GM19239 (cell line): Measurements from ENCODE around the gene RIBC2.
"Not testable (repeated sequence)": the region's sequence is repeated elsewhere in the genome, so short reads cannot be mapped to it uniquely, and the experiment has no call there.

Experiments used
- DNase-seq: peaks from one replicate; pipeline ENCODE4 v3.0.0; 2011; ENCODE audit warnings: low spot score; ENCODE audit not compliant: insufficient read length
- FAIRE-seq: peaks from 2 replicates; lab custom pipeline; 2011; peaks lifted over from hg19 to GRCh38; lab: Jason Lieb, UNC

The RIBC2 gene

GRCh38 chr22:45423524-45423923 is 10.0 kb downstream of the RIBC2 start:
- no peak for FAIRE-seq

GRCh38 chr22:45424241-45424731 is 10.8 kb downstream of the RIBC2 start:
- no peak for DNase-seq
- FAIRE-seq: no peak

More at GRCh38 chr22:45423524-45423923, 10.0 kb downstream of the RIBC2 start:
- no peak for DNase-seq

DNA sequence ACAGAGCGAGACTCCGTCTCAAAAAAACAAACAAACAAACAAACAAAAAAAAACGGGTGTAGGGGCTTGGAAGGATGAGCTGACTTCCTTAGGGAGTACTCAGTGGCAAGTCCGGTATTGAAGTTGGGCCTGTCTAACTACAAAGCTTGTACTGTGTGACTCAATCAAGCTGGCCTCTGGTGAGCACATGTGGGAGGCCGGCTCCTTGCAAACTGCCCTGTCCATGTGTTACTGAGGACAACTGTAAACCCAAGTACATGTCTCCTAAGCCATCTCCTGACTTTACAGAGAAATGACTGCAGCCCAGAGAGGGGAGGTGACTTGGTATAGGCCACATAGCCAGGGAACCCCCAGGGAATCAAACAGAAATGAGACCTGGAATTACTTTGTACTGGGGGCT is 11.6 kb downstream of the RIBC2 start:
- DNase-seq (no peak), FAIRE-seq (no peak)

DNA sequence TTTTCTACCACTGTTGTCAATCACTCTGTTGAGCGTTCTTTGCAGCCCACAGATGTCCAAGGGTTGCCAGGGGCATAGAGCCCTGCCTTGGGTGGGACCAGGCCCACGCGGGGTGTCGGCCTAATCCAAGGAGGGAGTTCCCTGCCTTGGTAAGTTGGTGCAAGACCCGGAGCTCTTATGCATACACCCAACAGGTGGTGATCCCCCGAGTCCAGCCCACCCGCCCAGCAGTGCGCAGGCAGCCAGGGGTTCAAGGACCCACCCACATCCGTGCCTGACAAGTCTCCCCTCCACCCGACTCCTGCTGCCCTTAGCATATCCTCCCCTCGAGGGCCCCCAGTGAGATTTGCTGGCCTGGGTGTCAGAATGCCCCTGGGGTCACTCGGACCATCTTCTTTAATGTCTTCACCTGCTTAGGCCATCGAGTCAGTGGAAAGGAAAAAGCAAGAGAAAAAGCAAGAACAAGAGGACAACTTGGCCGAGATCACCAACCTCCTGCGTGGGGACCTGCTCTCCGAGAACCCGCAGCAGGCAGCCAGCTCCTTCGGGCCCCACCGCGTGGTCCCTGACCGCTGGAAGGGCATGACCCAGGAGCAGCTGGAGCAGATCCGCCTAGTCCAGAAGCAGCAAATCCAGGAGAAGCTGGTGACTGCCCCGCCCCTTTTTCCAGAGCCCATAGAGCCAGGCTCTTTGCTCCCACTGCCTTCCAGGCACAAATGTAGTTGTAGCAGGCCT is 12.2 kb downstream of the RIBC2 start:
- no peak for FAIRE-seq
- no peak for DNase-seq

DNA sequence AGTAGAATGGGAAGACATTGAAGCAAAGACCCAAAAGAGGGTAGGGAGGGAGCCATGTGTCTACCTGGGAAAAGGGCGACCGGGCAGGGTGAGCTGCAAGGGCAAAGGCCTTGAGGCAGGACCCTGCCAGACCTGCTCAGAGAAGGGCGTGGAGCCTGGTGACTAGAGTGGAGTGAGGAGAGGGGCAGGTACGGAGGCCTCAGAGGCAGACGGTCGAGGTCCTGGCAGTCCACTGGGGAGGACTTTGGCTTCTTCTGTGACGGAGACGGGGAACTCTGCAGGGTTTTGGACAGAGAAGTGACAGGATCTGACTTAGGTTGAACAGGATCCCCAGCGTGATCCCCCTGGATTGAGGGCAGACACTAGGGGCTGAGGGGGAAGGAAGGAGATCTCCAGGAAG is 12.9 kb downstream of the RIBC2 start:
- no peak for FAIRE-seq
- DNase-seq: no peak

GRCh38 chr22:45427114-45427513 is 13.6 kb downstream of the RIBC2 start:
- no peak for DNase-seq
- FAIRE-seq: no peak

DNA sequence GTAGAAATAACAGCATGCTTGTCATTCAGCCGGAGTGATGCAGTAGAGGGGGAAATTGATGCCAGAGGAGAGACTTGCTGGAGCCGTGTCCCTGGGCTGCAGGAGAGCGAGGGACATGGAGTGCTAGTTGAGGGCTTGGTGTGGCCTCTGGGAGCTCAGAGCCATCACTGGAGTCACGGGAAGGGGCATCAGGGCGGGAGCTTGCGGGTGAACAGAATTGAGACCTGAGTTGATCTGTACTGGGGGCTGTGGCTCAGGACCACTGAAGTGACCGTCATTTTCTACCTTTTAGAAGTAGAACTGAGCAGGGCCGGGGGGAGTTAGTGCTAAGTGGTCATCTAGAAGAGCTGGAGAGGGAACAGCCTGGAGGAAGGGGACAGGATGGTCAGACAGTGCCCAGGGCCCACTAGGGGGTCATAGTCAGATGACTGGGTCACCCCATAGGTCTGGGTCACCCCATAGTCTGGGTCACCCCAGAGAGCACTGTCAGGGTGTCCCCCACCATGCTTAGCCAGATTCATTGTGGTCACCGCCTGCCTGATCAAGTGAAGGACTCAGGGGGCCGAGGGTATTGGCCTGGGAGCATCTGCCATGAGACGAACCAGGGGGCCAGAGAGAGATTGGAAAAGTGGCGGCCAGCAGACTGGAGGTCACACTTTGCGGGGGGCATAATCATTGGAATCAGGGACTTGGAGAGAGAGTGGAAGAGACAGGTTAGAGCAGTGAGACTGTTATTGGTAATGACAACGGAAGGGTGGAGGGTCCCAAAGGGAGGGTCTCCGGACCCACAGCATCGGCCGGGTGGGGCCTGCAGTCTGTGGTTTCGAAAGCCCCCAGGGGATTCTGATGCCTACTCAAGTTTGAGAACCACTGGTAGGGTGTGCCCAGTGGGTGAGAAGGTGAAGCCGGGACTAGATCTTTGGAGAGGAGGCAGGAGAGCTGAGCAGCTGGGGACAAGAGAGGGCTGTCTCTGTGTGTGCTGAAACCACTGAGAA is 15.2 kb downstream of the RIBC2 start:
- no peak for FAIRE-seq
- no peak for DNase-seq

- DNase-seq (no peak), FAIRE-seq (no peak)
Observed at GRCh38 chr22:45429424-45429823, 15.9 kb downstream of the RIBC2 start.

DNA sequence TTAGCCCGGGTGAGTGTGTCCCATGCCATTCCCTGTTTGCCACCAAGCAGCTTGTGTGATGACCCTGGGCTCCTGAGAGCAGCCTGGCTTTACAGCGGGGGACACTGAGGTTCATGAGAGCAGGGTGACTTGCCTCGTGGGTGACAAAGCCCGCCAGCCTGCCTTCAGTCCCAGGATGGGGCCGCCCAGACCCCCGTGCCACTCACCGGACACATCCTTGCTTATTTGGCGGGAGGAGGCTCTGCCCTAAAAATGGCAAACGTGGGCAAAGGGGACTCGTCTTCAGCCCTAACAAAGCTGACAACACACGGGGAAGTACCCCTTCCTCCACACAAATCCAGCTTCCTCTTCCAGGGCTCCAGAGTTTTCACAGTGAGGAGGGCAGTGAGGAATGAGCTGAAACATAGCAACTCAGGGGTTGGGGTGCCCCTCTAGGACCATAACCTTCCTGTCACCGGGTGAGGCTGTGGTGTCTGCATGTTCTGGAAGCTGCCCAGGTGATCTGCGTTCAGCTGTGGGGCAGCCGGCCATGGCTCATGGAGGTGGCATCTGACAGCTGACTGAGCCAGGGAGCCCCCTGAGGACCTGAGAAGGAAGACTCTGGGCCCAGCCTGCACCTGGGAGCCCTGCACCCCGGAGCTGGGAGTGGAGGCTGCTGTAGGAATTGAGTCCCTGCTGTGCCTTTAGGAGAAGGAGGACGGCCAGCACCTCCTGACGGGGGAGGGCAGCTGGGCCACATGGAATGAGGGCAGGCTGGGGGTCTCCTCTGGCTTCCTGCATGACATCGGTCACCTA is 16.7 kb downstream of the RIBC2 start:
- FAIRE-seq: no peak
- DNase-seq: no peak

DNA sequence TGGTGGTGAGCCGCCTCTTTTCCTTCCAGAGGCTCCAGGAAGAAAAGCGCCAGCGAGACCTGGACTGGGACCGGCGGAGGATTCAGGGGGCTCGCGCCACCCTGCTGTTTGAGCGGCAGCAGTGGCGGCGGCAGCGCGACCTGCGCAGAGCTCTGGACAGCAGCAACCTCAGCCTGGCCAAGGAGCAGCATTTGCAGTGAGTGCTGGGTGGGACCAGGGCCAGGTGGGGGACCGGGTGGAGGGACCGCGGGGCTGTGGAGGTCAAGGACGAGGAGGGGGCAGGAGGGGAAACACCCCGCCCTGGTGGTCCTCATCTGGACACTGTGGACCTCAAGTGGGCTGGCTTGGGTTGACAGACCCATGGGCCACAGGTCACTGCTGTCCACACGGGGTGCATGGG is 17.4 kb downstream of the RIBC2 start:
- FAIRE-seq (no peak), DNase-seq (no peak)

- FAIRE-seq (no peak), DNase-seq (no peak)
Observed at GRCh38 chr22:45434981-45435380, 21.5 kb downstream of the RIBC2 start.

DNA sequence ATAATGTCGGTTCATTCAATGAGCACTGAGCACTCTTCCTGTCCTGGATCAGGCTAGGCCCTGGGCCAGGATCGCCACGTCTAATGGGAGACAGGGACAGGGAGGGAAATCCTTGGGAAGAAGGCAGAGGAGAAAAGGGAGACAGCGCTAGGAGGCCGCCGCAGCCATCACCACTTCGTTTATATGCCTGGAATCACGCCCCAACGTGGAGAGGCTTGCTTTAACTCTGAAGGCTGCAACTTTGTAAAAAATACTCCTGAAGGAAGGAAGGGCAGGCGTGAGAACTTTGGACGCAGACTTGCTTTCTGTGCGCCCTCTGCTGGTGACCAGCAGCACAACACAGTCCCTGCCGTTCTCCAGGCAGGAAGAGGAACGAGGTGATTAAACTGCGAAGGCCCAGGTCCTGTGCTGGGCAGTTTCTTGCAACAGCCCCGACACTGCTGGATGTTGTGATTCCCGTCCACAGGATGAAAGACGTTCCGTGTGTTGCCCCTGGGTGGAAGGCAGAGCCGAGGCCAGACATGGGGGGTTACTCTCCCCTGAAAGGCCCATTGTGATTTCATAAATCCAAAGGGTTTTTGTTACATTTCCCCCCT is 22.1 kb downstream of the RIBC2 start:
- DNase-seq (peak; percentile 94), FAIRE-seq (peak; percentile 97)

DNA sequence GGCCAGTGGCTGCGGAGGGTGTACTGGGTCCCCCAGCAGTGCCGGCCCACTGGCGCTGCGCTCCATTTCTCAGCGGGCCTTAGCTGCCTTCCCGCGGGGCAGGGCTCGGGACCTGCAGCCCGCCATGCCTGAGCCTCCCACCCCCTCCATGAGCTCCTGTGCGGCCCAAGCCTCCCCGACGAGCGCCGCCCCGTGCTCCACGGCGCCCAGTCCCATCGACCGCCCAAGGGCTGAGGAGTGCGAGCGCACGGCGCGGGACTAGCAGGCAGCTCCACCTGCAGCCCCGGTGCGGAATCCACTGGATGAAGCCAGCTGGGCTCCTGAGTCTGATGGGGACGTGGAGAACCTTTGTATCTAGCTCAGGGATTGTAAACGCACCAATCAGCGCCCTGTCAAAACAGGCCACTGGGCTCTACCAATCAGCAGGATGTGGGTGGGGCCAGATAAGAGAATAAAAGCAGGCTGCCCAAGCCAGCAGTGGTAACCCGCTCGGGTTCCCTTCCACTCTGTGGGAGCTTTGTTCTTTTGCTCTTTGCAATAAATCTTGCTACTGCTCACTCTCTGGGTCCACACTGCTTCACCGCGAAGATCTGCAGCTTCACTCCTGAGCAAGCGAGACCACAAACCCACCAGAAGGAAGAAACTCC is 23.5 kb downstream of the RIBC2 start:
- not testable (repeated sequence) for FAIRE-seq, DNase-seq

GRCh38 chr22:45438336-45438735 is 24.8 kb downstream of the RIBC2 start:
- FAIRE-seq (no peak), DNase-seq (no peak)

DNA sequence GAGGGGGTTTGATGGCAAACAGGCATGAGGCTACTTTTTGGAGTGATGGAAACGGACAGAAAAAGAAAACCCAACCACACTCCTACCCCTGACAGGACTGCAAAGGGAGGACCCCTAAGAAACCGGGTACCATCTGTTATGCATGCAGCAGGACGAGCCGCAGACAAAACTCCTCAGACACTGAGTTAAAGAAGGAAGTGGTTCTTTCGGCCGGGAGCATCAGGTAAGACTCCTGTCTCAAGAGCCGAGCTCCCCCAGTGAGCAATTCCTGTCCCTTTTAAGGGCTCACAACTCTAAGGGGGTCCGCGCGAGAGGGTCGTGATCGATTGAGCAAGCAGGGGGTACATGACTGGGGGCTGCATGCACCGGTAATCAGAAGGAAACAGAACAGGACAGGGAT is 27.2 kb downstream of the RIBC2 start:
- not testable (repeated sequence) for DNase-seq, FAIRE-seq

DNA sequence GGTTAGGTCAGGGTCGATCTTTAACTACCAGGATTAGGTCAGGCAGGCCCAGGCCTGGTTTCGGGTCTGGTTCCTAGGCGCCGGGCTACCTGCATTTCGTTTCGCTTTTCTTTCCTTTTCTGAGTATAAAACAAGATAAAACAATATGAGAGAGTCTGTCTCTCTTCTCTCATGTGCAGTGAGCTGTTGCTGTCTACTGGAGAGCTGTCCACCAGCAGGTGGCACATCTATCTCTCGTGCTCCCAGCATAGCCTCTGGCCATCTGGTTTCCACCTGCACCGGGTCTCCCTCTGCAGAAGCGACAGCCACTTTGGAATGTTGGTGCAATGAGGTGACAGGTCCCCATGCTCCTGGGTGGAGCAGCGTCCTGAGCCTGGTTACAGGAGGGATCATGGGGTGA is 27.6 kb downstream of the RIBC2 start:
- FAIRE-seq (no peak), DNase-seq (peak; percentile 62)

DNA sequence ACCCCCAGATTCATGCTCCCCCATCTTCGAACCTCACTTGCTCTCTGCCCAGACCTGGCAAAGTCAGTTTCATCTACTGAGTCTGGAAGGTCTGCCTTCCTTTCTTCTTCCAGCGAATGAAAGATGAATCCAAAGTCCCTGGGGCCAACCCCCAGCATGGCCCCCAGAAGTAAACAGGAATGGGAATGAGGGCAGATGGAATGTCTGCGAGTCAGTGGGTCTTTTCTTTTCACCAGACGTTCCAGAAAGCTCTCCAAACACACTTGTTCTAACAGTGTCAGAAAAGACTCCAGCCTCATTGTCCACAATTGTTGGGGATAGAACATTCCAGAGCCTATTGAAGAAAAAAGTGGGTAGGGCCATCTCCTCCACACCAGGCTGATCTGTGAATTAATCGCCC is 28.6 kb downstream of the RIBC2 start:
- FAIRE-seq: no peak
- DNase-seq: no peak

DNA sequence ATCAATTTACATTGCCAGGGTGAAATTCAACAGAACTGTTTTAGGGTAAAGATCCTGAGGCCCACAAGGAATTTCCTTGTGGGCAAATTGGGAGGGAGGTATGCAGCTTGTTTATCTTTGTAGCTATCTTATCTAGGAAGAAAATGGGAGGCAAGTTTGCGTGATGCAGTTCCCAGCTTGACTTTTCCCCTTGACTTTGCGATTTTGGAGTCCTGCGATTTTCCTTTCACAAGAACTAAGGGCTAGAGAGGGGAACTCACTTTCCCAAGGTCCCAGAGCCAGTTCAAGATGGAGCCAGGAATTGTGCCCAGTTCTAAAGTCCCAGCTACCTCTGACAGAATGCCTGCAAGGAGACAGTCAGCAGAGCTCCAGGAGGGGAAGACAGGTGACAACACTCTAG is 30.7 kb downstream of the RIBC2 start:
- FAIRE-seq: no peak
- no peak for DNase-seq

DNA sequence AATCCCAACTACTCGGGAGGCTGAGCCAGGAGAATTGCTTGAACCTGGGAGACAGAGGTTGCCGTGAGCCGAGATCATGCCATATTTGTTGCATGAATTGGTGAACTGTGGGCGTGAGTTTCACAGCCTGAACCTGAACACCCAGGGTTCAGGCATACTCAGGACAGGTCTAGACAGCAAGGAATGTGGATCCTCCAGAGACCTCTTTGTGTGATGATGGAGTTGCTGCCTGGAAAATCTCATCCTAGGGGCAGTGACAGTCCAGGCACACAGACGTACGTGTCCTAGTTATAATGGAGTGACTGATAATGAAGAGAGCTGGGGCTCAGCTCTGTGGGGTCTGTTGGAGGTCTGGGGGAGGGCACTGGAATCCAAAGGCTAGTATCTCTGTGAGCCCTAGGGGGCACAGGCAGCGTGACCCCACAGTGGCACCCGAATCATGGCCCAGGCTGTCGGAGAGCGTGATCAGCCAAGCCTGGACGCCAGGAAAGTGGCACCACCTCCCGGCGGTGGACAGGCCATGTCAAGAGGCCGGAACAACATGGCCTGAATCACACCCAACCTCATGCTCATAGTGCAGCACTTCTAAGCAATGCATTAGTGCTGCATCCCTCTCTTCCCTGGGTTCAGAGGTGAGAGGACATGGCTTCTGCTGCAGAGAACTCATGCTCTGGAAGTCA is 31.7 kb downstream of the RIBC2 start:
- DNase-seq: no peak

More for the DNA sequence above, 31.7 kb downstream of the RIBC2 start:
- FAIRE-seq: no peak
